ENCODE data around the gene CDK14.

DNA sequence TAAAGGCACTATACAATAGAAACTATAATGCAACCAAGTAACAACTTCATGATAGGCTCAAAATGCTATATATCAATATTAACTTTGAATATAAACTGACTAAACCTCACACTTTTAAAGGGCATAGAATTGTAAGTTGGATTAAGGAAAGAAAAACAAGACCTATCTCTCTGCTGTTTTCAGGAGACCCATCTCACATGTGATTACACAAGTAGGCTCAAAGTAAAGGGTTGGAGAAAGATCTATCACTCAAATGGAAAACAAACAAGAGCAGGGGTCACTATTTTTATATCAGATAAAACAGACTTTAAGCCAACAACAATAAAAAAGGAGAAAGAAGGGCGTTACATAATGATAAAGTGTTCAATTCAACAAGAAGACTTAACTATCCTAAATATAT lies 155.5 kb downstream of the CDK14 start:
- no peak for TF ChIP-seq CTCF (IDR thresholded peaks at IDR 0.05)
- TF ChIP-seq POLR2A (IDR thresholded peaks at IDR 0.05): no peak

Measured in esophagus squamous epithelium (tissue), 4 donors.